H4 (cell line): ENCODE results near the gene KIF1A. TPM values are rescaled to one million over a fixed set of nuclear protein-coding genes. Genes with fewer than 3 reads are reported as not detected.

Experiments
- DNase-seq: peaks from one replicate; pipeline ENCODE4 v3.0.0-alpha.2; 2015; ENCODE audit warnings: low spot score
- total RNA-seq: library from RNA; depleted of rRNA; stranded (reverse); fragments of >200 nt; shearing (Covaris generic); gene quantifications from 2 replicates; pipeline ENCODE4 v1.2.3, GENCODE V29; 2014; rRNA removed

Gene KIF1A, protein sequence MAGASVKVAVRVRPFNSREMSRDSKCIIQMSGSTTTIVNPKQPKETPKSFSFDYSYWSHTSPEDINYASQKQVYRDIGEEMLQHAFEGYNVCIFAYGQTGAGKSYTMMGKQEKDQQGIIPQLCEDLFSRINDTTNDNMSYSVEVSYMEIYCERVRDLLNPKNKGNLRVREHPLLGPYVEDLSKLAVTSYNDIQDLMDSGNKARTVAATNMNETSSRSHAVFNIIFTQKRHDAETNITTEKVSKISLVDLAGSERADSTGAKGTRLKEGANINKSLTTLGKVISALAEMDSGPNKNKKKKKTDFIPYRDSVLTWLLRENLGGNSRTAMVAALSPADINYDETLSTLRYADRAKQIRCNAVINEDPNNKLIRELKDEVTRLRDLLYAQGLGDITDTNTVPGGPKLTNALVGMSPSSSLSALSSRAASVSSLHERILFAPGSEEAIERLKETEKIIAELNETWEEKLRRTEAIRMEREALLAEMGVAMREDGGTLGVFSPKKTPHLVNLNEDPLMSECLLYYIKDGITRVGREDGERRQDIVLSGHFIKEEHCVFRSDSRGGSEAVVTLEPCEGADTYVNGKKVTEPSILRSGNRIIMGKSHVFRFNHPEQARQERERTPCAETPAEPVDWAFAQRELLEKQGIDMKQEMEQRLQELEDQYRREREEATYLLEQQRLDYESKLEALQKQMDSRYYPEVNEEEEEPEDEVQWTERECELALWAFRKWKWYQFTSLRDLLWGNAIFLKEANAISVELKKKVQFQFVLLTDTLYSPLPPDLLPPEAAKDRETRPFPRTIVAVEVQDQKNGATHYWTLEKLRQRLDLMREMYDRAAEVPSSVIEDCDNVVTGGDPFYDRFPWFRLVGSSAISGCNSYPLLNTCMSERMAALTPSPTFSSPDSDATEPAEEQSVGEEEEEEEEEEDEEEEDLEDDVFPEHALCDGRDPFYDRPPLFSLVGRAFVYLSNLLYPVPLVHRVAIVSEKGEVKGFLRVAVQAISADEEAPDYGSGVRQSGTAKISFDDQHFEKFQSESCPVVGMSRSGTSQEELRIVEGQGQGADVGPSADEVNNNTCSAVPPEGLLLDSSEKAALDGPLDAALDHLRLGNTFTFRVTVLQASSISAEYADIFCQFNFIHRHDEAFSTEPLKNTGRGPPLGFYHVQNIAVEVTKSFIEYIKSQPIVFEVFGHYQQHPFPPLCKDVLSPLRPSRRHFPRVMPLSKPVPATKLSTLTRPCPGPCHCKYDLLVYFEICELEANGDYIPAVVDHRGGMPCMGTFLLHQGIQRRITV (N-terminal part only)
- 1.4 and 1.9 TPM in 2 replicates for total RNA-seq

DNA sequence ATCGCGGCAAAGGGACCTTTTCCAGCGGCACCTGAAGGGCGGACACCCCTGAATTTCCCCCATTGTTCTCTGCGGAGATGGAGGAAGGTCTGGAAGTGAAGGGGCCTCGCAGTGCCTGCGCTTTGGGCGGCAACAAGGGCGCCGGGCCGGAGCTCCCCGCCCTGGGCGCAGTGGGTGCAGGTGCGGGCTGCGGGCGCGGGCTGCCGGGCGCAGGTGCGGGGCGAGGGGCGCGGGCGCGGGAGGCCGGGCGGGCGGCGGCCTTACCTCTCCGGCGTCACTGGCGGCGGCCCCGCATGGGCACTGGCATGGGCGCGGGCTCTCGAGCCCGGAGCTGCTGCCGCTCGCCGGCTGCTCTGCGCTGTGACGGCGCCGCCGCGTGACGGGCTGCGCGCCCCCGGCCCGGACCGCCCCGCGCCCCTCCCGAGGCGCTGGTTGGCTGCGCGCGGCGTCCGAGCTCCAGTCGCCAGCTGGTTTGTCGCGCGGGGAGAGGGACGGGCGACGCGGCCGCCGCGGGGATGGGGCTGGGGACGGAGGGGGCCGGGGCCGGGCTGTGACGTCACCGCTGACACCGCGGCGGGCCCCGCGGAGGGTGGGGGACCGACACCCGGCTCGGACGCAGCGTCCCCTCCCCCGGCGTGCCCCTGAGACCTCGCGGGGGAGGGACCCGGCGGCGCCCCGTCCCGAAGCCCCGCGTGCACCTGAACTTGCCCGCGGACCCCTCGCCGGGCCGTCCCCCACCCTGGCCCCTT is at the start of gene KIF1A:
TSS of gene KIF1A (minus strand) at position 362 of the 749 bp plus-strand sequence. CDS start 22,467 bp downstream, outside the sequence.
- DNase-seq = peak; percentile 2

DNA sequence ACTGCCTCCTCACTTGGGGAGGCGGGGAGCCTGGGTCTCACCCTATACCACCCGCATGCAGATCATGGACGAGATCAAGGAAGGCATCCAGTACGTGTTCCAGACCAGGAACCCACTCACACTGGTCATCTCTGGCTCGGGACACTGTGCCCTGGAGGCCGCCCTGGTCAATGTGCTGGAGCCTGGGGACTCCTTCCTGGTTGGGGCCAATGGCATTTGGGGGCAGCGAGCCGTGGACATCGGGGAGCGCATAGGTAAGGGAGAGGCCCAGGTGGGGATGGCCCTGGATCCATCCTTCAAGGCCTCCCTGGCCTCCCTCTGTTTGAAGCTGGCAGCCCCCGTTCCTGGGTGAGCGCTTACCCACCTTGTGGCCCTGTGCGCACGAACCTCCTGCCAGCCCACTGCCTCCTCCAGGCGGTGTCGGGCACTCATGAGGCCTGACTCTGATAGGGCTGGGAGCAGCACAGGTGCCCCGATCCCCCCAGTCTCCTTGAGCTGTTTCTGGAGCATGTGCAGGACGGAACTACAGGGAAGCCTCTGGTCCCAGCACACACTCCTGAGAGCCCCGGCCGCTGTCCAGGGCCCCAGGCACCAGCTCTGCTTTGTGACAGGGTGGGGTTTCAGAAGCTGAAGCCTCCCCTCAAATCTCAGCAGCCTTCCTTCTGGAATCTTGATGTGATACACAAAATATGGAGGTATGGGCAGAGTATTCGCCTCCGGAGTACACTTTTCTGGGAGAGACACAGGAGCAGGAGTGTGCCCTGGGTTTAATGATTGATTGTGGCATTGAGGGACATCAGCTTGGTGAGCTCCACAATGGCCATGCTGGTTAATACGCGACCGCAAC is 49.3 kb upstream of the KIF1A start:
- no peak for DNase-seq

DNA sequence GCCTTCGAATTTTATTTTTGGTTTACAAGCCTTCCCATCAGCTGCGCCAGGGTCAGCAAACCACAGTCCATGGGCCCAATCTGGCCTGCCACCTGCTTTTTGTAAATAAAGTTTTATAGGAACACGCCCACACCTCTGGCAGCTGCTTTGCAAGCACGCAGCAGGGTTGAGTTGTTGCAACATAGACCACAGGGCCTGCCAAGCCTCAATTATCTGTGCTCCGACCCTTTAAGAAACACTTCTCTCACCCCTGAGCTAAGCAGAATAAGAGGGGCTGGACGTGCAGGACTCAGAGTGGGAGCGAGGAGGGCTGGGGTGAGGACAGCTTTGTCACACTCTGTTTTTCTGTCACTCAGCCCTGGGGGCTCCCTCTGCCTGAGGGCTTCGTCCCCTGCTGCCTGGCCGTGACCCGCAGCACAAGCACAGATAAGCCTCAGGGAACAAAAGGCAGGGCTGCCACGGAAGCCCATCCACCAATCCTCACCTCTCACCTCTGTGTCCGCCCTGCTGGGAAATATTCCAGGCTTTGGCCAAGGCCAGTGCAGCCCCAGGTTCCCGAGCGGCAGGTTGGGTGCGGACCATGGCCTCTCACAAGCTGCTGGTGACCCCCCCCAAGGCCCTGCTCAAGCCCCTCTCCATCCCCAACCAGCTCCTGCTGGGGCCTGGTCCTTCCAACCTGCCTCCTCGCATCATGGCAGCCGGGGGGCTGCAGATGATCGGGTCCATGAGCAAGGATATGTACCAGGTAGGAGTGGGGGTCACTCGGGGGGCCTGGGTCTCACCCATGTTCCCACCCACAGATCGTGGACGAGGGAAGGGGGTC is 48.5 kb upstream of the KIF1A start, which contains the start of gene AGXT:
TSS of gene AGXT (plus strand) at position 539 of the 823 bp plus-strand sequence. CDS start at position 581, 42 bp downstream.
- peak; percentile 47 for DNase-seq

DNA sequence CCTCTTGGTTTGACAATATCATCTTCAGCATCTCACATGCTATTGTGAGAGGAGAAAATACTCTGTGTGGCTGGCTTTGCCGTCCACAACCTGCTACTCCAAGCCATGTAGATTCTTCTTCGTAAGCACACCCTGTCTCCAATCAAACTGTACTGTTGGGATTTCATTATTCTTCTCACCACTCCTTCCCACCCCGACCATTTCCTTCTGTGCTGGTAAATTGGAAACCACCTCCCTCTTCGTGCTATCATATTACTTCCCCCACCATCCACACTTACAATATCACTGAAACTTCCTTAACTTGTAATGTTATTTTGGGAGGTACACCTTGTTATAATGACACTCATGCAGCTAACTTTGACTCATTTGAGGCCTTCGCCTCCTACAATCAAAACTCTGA is 45.4 kb upstream of the KIF1A start:
- no peak for DNase-seq

DNA sequence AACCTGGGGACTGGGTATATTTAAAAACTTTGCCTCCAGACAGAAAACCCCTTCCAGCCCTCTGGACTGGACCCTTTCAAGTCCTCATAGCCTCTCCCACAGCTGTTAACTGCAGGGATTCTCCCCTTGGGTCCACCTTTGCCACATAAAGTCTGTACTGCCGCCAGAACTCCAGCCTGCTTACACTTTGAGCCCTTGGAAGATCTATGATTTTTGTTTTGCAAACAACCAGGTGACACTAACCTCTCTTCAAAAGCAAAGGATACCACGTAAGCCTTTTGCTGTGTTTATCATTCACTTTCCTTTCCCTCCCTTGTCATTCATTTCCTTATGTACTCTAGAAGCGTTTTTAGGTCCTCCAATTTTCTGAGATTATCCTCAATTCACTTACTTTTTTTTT is 44.5 kb upstream of the KIF1A start:
- DNase-seq = no peak

DNA sequence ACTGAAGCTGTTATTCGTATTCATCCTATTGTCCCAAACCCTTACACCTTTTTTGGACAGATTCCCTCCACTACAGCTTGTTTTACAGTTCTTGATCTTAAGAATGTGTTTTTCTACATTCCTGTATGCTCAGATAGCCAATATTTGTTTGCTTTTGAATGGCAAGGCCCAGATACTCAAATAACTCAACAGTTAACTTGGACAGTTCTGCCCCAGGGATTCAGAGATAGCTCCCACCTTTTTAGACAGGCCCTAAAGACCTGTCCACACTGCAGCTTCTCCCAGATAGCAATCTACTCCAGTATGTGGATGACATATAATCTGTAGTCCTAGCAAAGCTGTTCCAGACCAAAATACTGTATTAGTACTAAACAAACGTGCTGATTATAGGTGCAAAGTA is 41.5 kb upstream of the KIF1A start:
- no peak for DNase-seq

DNA sequence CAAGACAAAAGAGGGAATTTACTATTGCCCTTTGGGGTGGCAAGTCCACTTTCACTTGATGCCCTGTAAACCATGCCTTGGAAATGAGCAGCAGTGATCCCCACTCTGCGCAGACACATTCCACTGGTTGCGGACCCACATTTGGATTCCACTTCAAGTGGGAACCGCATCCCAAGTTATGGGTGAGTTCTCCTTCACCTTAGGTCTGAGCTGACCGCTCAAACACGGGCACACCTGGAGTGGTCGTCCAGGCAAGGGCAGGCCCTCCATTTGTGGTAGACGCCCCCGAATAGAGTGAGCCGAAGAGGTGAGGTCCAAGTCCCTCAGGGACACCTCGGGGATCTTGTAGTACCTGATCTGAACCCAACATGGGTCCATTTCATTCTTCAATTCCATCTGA is 38.9 kb upstream of the KIF1A start:
- no peak for DNase-seq

DNA sequence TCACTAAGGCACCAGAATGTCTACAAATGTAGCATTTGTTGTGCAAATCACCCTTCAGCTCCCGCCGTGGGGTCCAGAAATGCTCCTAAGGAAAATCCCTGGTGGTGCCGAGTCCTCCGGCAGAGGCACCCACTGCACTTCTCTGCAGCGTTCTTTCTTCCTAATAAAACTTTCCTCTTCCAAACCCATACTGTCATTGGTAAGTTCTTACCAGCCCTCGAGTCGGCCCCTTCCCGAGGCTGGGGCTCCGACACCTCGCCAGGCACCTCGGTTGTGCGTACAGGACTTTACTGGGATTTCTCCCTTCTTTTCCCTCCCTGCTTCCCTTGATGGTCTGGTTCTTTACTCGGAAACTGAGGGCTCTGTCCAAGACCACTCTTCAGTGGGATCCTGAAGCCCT is 38.3 kb upstream of the KIF1A start:
- DNase-seq = no peak

DNA sequence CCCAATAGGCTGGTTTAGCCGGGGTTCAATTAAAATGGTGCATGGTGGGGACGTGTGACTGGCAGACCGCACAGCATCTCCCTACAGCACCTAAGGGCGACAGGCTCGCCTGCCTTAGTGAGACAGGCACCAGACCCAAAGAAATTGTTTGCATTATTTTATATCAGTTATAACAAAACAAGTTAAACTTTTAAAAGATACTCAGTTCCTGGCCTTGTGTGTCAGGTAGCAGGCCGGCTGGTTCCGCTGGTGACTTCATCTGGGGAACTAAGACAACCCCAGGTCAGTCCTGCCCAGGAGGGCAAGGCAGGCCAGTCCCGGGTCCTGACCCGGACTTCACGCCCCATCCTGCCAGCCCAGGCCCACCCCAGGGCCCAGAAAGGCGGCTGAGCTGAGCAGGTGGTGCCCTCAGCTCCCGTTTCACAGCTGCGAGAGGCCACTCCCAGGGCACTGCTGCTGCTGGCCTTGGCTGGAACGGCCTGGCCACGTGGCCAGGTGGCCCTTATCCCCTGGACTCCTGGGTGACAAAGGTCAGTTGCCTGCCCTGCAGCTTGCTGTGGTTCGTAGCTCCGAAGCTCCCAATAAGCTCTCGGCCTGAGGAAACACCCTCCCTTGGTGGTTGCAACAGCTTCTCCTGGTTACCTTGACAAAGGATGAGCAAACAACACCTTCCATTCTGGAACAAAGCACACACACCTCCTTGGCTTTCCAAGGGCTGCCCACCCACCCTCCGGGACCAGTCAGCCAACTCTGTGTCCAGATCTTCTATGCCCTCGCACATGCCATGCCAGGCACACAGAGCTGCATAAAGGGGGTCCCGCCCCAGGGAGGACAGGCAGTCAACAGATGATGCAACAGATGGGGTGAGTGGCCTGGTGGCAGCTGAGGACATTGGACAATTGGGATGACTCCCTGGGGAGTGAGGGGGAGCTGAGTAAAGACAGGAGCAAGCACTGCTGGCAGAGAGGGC is 37.3 kb upstream of the KIF1A start:
- no peak for DNase-seq

DNA sequence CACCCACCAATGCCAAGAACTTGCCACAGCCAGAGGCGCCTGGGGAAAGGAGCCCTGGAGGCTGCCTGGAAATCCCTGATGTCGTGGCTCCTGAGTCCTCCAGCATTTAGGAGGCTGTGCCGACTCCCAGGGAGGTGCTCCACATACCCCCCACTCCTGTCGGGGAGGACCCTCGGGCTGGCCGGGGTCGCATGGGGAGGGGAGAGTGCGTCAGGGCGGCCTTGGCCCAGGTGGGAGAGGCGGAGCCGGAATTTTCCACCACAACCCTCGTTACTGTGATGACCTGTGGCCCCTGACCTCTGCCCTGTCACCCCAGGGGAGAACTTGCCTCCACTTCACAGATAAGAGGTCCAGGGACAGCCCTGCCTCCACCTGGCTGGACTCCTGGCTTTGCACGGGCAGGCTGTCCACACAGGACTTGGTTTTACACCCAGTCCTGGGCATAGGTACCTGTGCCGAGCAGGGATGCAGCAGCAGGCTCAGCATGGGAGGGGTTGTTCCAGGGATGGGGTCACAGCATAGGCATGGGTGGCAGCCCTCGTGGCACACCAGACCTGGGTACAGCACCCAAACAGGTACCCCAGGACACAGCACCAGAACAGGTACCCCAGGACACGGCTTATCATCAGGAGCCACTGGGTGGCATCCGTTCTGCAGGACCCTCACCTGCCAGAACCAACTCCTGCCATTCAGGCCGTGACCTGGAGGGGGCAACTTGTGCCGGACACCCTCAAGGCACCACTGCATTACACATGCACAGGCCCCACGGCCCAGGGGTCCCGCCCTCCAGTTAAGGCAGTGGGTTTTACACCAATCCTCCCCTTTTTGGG is 36.3 kb upstream of the KIF1A start:
- peak; percentile 36 for DNase-seq

DNA sequence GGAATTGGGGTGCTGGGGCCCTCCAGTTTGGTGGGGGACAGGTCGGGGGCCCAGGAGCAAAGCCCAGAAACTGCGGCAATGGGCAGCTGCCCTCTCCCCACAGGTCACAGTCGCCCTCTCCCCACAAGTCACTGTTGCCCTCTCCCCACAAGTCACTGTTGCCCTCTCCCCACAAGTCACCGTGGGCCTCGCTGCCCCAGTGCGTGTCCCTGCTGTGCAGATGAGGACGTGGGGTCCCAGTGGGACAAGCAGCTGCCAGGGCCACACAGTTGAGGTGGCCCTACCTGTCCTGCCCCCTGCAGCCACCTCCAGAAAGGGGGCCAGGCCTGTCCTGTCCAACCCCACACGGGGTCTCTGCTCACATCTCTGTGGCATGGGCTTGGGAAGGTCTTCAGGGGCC is 35.7 kb upstream of the KIF1A start:
- DNase-seq = no peak

DNA sequence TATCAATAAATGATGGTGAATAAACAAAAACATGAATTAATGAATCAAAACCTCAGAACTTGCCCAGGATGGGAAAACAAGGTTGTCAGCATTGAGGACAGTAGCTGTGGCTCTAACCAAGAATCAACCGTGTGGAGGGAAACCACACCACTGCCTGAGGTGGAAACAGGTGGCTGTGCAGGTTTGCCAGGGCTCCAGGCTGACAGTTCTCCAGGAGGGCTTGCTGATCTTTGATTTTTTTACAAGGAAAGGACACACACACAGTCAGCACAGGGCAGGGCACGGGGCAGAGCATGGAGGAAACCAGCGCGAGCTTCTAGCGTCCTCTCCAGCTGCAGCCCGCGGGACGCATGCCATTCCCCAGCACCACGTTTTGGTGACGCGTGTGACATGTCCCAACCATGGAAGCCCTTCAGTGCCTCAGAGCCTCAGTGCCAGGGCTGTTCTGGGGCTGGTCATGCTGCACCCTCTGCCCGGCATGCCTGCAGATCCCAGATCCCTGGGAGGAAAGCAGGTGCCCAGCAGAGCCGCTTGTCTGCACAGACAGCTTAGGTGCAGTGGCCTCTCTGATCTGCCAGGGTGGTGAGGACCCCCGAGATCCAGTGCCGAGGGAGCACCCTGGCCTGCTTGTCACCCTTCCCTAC is 32.8 kb upstream of the KIF1A start:
- no peak for DNase-seq

DNA sequence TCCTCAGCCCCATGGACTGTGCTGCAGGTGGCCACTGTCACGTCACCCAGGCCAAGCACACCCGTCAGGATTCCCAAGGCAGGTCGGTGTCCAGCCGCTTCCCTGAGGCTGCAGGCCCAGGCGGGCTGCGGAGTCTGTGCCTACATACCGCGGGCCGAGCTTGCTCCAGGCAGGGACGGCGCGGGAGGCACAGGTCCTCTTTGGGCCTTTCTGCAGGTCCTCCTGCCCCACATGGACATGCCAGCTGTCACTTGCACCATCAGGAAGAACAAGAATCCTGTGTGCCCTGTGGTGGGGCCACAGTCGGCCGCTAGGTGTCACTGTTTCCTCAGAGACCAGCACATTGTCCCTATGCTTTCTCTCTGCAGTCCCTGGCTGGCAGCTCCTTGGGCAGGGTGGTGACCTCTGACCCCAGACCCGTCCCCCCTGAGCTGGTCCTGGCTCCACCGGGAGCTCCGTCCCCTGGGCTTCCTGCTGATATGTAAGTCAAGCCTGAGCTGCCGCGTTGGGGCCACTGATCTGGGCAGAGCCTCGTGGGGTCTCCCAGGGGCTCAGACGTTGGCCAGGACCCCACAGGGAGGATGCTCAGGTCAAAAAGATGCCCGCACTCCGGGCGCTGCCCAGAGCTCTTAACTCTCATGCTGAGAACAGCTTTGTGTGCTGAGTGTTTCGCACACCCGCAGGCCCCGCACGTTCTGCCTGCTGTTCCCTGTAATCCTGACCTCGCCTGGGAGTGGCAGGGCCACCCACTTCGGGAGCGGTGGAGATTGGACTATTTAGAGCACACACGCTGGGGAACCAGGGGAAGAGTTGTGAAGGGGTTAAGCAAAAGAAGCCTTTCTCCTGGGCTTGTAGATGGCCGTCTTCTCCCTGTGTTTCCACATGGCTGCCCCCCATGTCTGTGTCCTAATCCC is 31.3 kb upstream of the KIF1A start:
- peak; percentile 65 for DNase-seq

DNA sequence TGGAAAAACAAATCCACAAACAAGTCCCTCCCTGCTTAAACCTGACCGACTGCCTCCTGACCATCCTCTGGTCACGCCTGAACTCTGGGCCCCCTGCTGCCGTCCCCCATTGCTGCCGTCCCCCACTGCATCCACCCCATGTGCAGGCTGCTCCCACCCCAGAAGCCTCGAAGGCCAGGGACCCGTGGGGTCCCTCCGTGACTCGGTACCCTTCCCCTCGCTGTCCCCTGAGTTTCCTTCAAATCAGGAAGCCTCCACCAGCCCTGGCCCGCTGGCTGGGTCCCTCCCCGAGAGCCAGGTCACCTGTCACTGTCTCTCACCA is 30.7 kb upstream of the KIF1A start:
- DNase-seq = no peak

DNA sequence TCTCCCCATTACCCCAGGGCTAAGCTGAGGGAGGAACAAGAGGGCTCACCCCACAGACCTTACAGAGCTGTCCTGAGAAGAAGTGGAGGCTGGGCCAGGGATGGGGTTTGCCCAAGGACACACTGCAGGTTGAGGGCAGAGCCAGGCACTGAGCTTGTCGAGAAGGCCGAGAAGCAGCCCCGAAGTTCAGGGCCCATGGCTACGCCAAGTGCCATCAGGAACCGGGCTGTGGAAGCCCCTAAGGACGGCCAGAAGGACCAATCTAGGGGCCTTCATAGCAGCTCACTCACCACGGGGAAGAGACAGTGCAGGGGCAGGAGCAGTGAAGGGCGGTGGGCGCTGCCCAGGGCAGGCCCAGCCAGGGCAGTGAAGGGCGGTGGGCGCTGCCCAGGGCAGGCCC is 30.0 kb upstream of the KIF1A start:
- no peak for DNase-seq
